Liver (tissue), 3 donors: ENCODE measurements around the gene ARHGEF19.

ENCODE experiments used
- EGR1 ChIP-seq, 2 donors: IDR thresholded peaks; 2 replicates each; pipeline ENCODE4 v1.6.1; 2016 to 2018; ENCODE audit warnings: antibody characterized with exemption in 2 of 2, low read depth in 2 of 2
- FOXA2 ChIP-seq: IDR thresholded peaks from 2 replicates; pipeline ENCODE4 v1.6.1; 2016; ENCODE audit warnings: antibody characterized with exemption
- GABPA ChIP-seq, 2 donors: IDR thresholded peaks in 1 of 2; conservative IDR thresholded peaks in 1 of 2; 2 replicates each; pipeline ENCODE4 v1.6.1; 2016; ENCODE audit warnings: antibody characterized with exemption in 2 of 2, mild to moderate bottlenecking in 1 of 2, moderate library complexity in 1 of 2
- JUND ChIP-seq, 2 donors: IDR thresholded peaks; 2 replicates each; pipeline ENCODE4 v1.6.1; 2016; ENCODE audit warnings: antibody characterized with exemption in 2 of 2
- RAD21 ChIP-seq, 2 donors: IDR thresholded peaks; 2 replicates each; pipeline ENCODE4 v1.6.1; 2016; ENCODE audit warnings: antibody characterized with exemption in 2 of 2, mild to moderate bottlenecking in 2 of 2
- TAF1 ChIP-seq: conservative IDR thresholded peaks from 2 replicates; pipeline ENCODE4 v1.6.1; 2016; ENCODE audit warnings: antibody characterized with exemption, mild to moderate bottlenecking
- YY1 ChIP-seq: IDR thresholded peaks from 2 replicates; pipeline ENCODE4 v1.6.1; 2016; ENCODE audit warnings: antibody characterized with exemption, mild to moderate bottlenecking
- TF ChIP-seq, protein P1 (sequence below): fragments of 150-350 bp; IDR thresholded peaks from 2 replicates; pipeline ENCODE4 v1.5.1; 2017; ENCODE audit warnings: improper control_type of control experiment, low read depth, low read length; ENCODE audit not compliant: missing input control
- TF ChIP-seq, protein P2 (sequence below): IDR thresholded peaks from 2 replicates; pipeline ENCODE4 v1.6.1; 2016; ENCODE audit warnings: antibody characterized with exemption, mild to moderate bottlenecking
- TF ChIP-seq, protein P3 (sequence below): IDR thresholded peaks from 2 replicates; pipeline ENCODE4 v1.6.1; 2016; ENCODE audit warnings: antibody characterized with exemption
- TF ChIP-seq, protein P4 (sequence below): IDR thresholded peaks from 2 replicates; pipeline ENCODE4 v1.6.1; 2016; ENCODE audit warnings: antibody characterized with exemption
- TF ChIP-seq, protein P5 (sequence below): IDR thresholded peaks from 2 replicates; pipeline ENCODE4 v1.6.1; 2016; ENCODE audit warnings: antibody characterized with exemption
- donor health status: healthy.
- donor health status: healthy.

DNA sequence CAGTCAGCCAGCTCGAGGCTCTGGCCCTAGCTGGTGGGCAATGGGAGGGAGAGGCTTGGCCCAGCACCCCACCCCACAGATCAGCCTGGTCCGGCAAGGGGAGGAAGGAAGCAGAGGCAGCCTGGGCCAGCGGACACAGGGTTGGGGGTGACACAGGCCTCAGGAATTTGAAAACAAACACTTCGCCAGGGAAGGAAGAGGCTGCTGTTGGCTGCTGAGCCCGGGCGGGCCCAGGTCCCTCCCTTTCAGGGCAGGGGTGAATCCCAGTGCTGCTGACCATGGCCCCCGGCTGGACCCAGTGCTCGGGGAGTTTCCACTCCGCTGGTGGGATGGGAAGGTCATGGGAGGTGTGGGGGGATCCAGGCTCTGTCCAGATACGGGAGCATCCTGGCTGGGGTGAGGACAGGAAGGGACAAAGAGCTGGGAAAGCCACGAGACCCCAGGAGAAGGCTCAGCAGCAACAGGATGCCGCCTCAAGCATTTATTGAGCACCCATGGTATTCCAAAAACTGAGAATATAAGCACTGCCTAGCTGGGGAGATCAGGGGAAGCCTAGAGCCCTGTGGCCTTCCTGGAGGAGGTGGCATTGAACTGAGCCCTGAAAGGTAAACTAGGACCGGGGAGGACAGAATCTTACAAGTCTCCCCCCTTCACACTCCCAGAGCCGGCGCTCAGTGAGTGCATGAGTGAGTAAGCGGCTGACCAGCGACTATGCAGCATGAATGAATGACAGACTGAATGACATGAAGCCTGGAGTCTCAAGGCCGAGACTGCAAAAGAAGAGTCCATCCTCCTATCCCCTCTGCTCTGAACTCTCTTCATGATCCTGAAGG lies 30.3 kb downstream of the ARHGEF19 start:
- peak; percentile 55 for TF ChIP-seq YY1
- no peak for TF ChIP-seq EGR1 (IDR thresholded peaks at IDR 0.05; ENCODE audit: low read depth in 2 of 2)
- TF ChIP-seq, protein P1, sequence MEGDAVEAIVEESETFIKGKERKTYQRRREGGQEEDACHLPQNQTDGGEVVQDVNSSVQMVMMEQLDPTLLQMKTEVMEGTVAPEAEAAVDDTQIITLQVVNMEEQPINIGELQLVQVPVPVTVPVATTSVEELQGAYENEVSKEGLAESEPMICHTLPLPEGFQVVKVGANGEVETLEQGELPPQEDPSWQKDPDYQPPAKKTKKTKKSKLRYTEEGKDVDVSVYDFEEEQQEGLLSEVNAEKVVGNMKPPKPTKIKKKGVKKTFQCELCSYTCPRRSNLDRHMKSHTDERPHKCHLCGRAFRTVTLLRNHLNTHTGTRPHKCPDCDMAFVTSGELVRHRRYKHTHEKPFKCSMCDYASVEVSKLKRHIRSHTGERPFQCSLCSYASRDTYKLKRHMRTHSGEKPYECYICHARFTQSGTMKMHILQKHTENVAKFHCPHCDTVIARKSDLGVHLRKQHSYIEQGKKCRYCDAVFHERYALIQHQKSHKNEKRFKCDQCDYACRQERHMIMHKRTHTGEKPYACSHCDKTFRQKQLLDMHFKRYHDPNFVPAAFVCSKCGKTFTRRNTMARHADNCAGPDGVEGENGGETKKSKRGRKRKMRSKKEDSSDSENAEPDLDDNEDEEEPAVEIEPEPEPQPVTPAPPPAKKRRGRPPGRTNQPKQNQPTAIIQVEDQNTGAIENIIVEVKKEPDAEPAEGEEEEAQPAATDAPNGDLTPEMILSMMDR, result no peak
- TF ChIP-seq, protein P2, sequence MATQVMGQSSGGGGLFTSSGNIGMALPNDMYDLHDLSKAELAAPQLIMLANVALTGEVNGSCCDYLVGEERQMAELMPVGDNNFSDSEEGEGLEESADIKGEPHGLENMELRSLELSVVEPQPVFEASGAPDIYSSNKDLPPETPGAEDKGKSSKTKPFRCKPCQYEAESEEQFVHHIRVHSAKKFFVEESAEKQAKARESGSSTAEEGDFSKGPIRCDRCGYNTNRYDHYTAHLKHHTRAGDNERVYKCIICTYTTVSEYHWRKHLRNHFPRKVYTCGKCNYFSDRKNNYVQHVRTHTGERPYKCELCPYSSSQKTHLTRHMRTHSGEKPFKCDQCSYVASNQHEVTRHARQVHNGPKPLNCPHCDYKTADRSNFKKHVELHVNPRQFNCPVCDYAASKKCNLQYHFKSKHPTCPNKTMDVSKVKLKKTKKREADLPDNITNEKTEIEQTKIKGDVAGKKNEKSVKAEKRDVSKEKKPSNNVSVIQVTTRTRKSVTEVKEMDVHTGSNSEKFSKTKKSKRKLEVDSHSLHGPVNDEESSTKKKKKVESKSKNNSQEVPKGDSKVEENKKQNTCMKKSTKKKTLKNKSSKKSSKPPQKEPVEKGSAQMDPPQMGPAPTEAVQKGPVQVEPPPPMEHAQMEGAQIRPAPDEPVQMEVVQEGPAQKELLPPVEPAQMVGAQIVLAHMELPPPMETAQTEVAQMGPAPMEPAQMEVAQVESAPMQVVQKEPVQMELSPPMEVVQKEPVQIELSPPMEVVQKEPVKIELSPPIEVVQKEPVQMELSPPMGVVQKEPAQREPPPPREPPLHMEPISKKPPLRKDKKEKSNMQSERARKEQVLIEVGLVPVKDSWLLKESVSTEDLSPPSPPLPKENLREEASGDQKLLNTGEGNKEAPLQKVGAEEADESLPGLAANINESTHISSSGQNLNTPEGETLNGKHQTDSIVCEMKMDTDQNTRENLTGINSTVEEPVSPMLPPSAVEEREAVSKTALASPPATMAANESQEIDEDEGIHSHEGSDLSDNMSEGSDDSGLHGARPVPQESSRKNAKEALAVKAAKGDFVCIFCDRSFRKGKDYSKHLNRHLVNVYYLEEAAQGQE, result no peak
- no peak for TF ChIP-seq GABPA (IDR thresholded peaks at IDR 0.05 in 1 of 2, conservative IDR thresholded peaks at IDR 0.05 in 1 of 2)
- TF ChIP-seq, protein P3, sequence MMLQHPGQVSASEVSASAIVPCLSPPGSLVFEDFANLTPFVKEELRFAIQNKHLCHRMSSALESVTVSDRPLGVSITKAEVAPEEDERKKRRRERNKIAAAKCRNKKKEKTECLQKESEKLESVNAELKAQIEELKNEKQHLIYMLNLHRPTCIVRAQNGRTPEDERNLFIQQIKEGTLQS, result peak; percentile 89
- TF ChIP-seq, protein P4, sequence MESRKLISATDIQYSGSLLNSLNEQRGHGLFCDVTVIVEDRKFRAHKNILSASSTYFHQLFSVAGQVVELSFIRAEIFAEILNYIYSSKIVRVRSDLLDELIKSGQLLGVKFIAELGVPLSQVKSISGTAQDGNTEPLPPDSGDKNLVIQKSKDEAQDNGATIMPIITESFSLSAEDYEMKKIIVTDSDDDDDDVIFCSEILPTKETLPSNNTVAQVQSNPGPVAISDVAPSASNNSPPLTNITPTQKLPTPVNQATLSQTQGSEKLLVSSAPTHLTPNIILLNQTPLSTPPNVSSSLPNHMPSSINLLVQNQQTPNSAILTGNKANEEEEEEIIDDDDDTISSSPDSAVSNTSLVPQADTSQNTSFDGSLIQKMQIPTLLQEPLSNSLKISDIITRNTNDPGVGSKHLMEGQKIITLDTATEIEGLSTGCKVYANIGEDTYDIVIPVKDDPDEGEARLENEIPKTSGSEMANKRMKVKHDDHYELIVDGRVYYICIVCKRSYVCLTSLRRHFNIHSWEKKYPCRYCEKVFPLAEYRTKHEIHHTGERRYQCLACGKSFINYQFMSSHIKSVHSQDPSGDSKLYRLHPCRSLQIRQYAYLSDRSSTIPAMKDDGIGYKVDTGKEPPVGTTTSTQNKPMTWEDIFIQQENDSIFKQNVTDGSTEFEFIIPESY, result no peak
- peak in 1 of 2 donors; percentile 50 for TF ChIP-seq RAD21 (IDR thresholded peaks at IDR 0.05)
- TF ChIP-seq TAF1, result no peak
- TF ChIP-seq, protein P5, sequence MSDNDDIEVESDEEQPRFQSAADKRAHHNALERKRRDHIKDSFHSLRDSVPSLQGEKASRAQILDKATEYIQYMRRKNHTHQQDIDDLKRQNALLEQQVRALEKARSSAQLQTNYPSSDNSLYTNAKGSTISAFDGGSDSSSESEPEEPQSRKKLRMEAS, result no peak
- no peak for TF ChIP-seq FOXA2
- peak; percentile 91 to 97 for TF ChIP-seq JUND (IDR thresholded peaks at IDR 0.05)
